ENCODE results near the gene MYL11.

MYL11 gene

GRCh38 chr16:30350134-30350871, 24.3 kb upstream of the MYL11 start:
- TF ChIP-seq FOXP2 (optimal IDR thresholded peaks at IDR 0.05; ENCODE audit: borderline replicate concordance, extremely low read depth, extremely low read length, insufficient read depth) (no peak), TAF1 (IDR thresholded peaks at IDR 0.05; ENCODE audit: borderline replicate concordance, insufficient read depth, low read length) (no peak), REST (IDR thresholded peaks at IDR 0.05; ENCODE audit: insufficient read depth in 1 of 2, low read depth in 2 of 2, low read length in 2 of 2) (no peak), POLR2AphosphoS5 (IDR thresholded peaks at IDR 0.05; ENCODE audit: low read depth, low read length) (no peak), SIN3A (IDR thresholded peaks at IDR 0.05; ENCODE audit: borderline replicate concordance, insufficient read depth, low read length) (no peak)

- TF ChIP-seq POLR2AphosphoS5 (IDR thresholded peaks at IDR 0.05; ENCODE audit: low read depth, low read length): no peak
- no peak for TF ChIP-seq FOXP2 (optimal IDR thresholded peaks at IDR 0.05; ENCODE audit: borderline replicate concordance, extremely low read depth, extremely low read length, insufficient read depth)
- no peak for TF ChIP-seq TAF1 (IDR thresholded peaks at IDR 0.05; ENCODE audit: borderline replicate concordance, insufficient read depth, low read length)
- TF ChIP-seq REST (IDR thresholded peaks at IDR 0.05; ENCODE audit: insufficient read depth in 1 of 2, low read depth in 2 of 2, low read length in 2 of 2): no peak
- TF ChIP-seq SIN3A (IDR thresholded peaks at IDR 0.05; ENCODE audit: borderline replicate concordance, insufficient read depth, low read length): no peak
These were observed 23.6 kb upstream of the MYL11 start for GRCh38 chr16:30351001-30351441.

GRCh38 chr16:30351586-30352419, 22.8 kb upstream of the MYL11 start:
- no peak for TF ChIP-seq POLR2AphosphoS5 (IDR thresholded peaks at IDR 0.05; ENCODE audit: low read depth, low read length)
- no peak for TF ChIP-seq FOXP2 (optimal IDR thresholded peaks at IDR 0.05; ENCODE audit: borderline replicate concordance, extremely low read depth, extremely low read length, insufficient read depth)
- no peak for TF ChIP-seq REST (IDR thresholded peaks at IDR 0.05; ENCODE audit: insufficient read depth in 1 of 2, low read depth in 2 of 2, low read length in 2 of 2)
- TF ChIP-seq SIN3A (IDR thresholded peaks at IDR 0.05; ENCODE audit: borderline replicate concordance, insufficient read depth, low read length): no peak
- TF ChIP-seq TAF1 (IDR thresholded peaks at IDR 0.05; ENCODE audit: borderline replicate concordance, insufficient read depth, low read length): no peak

GRCh38 chr16:30352488-30353401, 21.9 kb upstream of the MYL11 start:
- TF ChIP-seq TAF1 (IDR thresholded peaks at IDR 0.05; ENCODE audit: borderline replicate concordance, insufficient read depth, low read length) (no peak), REST (IDR thresholded peaks at IDR 0.05; ENCODE audit: insufficient read depth in 1 of 2, low read depth in 2 of 2, low read length in 2 of 2) (no peak), SIN3A (IDR thresholded peaks at IDR 0.05; ENCODE audit: borderline replicate concordance, insufficient read depth, low read length) (no peak), FOXP2 (optimal IDR thresholded peaks at IDR 0.05; ENCODE audit: borderline replicate concordance, extremely low read depth, extremely low read length, insufficient read depth) (no peak), POLR2AphosphoS5 (IDR thresholded peaks at IDR 0.05; ENCODE audit: low read depth, low read length) (no peak)

All from PFSK-1 (cell line).